ENCODE results near the gene EIF2S1. TPM values are rescaled to one million over a fixed set of nuclear protein-coding genes. Genes with fewer than 3 reads are reported as not detected.
"Not testable (repeated sequence)": the region's sequence is repeated elsewhere in the genome, so short reads cannot be mapped to it uniquely, and the experiment has no call there.

EIF2S1 gene
- total RNA-seq, 1 experiment from 2014 or later, result 155 TPM

- H3K27me3 ChIP-seq (ENCODE audit: control insufficient read depth, insufficient read depth, low read length), result no peaks in the 10 kb centered on the region
- DNase-seq, result no peak
- no peak overlapping the region for H3K4me3 ChIP-seq (ENCODE audit: insufficient read depth, low read depth, low read length)
- H3K36me3 ChIP-seq (replicated peaks; ENCODE audit: control insufficient read depth, insufficient read depth, low read length), result peaks cover 1% of the 10 kb centered on the region; the same call in 1 of the 2 replicates
Observed at GRCh38 chr14:67391268-67391667, 31.1 kb downstream of the EIF2S1 start.

- Histone ChIP-seq H3K36me3 (replicated peaks; ENCODE audit: control insufficient read depth, insufficient read depth, low read length) (no peaks in the 10 kb centered on the region), H3K4me3 (ENCODE audit: insufficient read depth, low read depth, low read length) (no peak overlapping the region), H3K27me3 (ENCODE audit: control insufficient read depth, insufficient read depth, low read length) (no peaks in the 10 kb centered on the region)
- DNase-seq, result no peak
Observed at GRCh38 chr14:67392123-67392522, 32.0 kb downstream of the EIF2S1 start.

- Histone ChIP-seq H3K27me3 (ENCODE audit: control insufficient read depth, insufficient read depth, low read length) (no peaks in the 10 kb centered on the region), H3K36me3 (replicated peaks; ENCODE audit: control insufficient read depth, insufficient read depth, low read length) (no peaks in the 10 kb centered on the region), H3K4me3 (ENCODE audit: insufficient read depth, low read depth, low read length) (no peak overlapping the region)
- no peak for DNase-seq
Observed at GRCh38 chr14:67392800-67393199, 32.7 kb downstream of the EIF2S1 start.

- Histone ChIP-seq H3K4me3 (ENCODE audit: insufficient read depth, low read depth, low read length) (no peak overlapping the region), H3K27me3 (ENCODE audit: control insufficient read depth, insufficient read depth, low read length) (no peaks in the 10 kb centered on the region), H3K36me3 (replicated peaks; ENCODE audit: control insufficient read depth, insufficient read depth, low read length) (no peaks in the 10 kb centered on the region)
- DNase-seq, result no peak
Observed at GRCh38 chr14:67393689-67394088, 33.6 kb downstream of the EIF2S1 start.

GRCh38 chr14:67395086-67395875, 35.2 kb downstream of the EIF2S1 start:
- no peak for DNase-seq
- Histone ChIP-seq H3K36me3 (replicated peaks; ENCODE audit: control insufficient read depth, insufficient read depth, low read length) (no peaks in the 10 kb centered on the region), H3K4me3 (ENCODE audit: insufficient read depth, low read depth, low read length) (no peak overlapping the region), H3K27me3 (ENCODE audit: control insufficient read depth, insufficient read depth, low read length) (no peaks in the 10 kb centered on the region)

GRCh38 chr14:67395876-67396189, 35.7 kb downstream of the EIF2S1 start:
- no peak for DNase-seq

GRCh38 chr14:67396381-67396970, 36.3 kb downstream of the EIF2S1 start:
- DNase-seq, result no peak
- Histone ChIP-seq H3K4me3 (ENCODE audit: insufficient read depth, low read depth, low read length) (no peak overlapping the region), H3K36me3 (replicated peaks; ENCODE audit: control insufficient read depth, insufficient read depth, low read length) (no peaks in the 10 kb centered on the region), H3K27me3 (ENCODE audit: control insufficient read depth, insufficient read depth, low read length) (no peaks in the 10 kb centered on the region)

More at GRCh38 chr14:67395876-67396189, 35.7 kb downstream of the EIF2S1 start:
- Histone ChIP-seq H3K4me3 (ENCODE audit: insufficient read depth, low read depth, low read length) (no peak overlapping the region), H3K27me3 (ENCODE audit: control insufficient read depth, insufficient read depth, low read length) (no peaks in the 10 kb centered on the region), H3K36me3 (replicated peaks; ENCODE audit: control insufficient read depth, insufficient read depth, low read length) (no peaks in the 10 kb centered on the region)

GRCh38 chr14:67397536-67397935, 37.4 kb downstream of the EIF2S1 start:
- no peak for DNase-seq
- H3K27me3 ChIP-seq (ENCODE audit: control insufficient read depth, insufficient read depth, low read length), result no peaks in the 10 kb centered on the region
- H3K36me3 ChIP-seq (replicated peaks; ENCODE audit: control insufficient read depth, insufficient read depth, low read length), result no peaks in the 10 kb centered on the region
- no peak overlapping the region for H3K4me3 ChIP-seq (ENCODE audit: insufficient read depth, low read depth, low read length)

GRCh38 chr14:67400434-67400833, 40.3 kb downstream of the EIF2S1 start:
- H3K4me3 ChIP-seq (ENCODE audit: insufficient read depth, low read depth, low read length), result no peak overlapping the region
- H3K27me3 ChIP-seq (ENCODE audit: control insufficient read depth, insufficient read depth, low read length), result no peaks in the 10 kb centered on the region
- no peak for DNase-seq
- no peaks in the 10 kb centered on the region for H3K36me3 ChIP-seq (replicated peaks; ENCODE audit: control insufficient read depth, insufficient read depth, low read length)

GRCh38 chr14:67405771-67406170, 45.6 kb downstream of the EIF2S1 start:
- H3K36me3 ChIP-seq (replicated peaks; ENCODE audit: control insufficient read depth, insufficient read depth, low read length), result no peaks in the 10 kb centered on the region
- no peak overlapping the region for H3K4me3 ChIP-seq (ENCODE audit: insufficient read depth, low read depth, low read length)
- no peaks in the 10 kb centered on the region; the same call in 1 of the 2 replicates for H3K27me3 ChIP-seq (ENCODE audit: control insufficient read depth, insufficient read depth, low read length)
- DNase-seq, result no peak

GRCh38 chr14:67408122-67408801, 48.1 kb downstream of the EIF2S1 start:
- not testable (repeated sequence) for H3K4me3 ChIP-seq (ENCODE audit: insufficient read depth, low read depth, low read length); DNase-seq; H3K36me3 ChIP-seq (replicated peaks; ENCODE audit: control insufficient read depth, insufficient read depth, low read length)
- H3K27me3 ChIP-seq (ENCODE audit: control insufficient read depth, insufficient read depth, low read length), result peaks cover 13% of the 10 kb centered on the region; the same call in 1 of the 2 replicates

GRCh38 chr14:67409461-67409860, 49.3 kb downstream of the EIF2S1 start:
- Histone ChIP-seq H3K36me3 (replicated peaks; ENCODE audit: control insufficient read depth, insufficient read depth, low read length) (no peaks in the 10 kb centered on the region), H3K4me3 (ENCODE audit: insufficient read depth, low read depth, low read length) (no peak overlapping the region), H3K27me3 (ENCODE audit: control insufficient read depth, insufficient read depth, low read length) (peaks cover 13% of the 10 kb centered on the region; the same call in 1 of the 2 replicates)
- DNase-seq, result no peak

GRCh38 chr14:67410313-67410712, 50.2 kb downstream of the EIF2S1 start:
- peaks cover 13% of the 10 kb centered on the region; the same call in 1 of the 2 replicates for H3K27me3 ChIP-seq (ENCODE audit: control insufficient read depth, insufficient read depth, low read length)
- no peaks in the 10 kb centered on the region for H3K36me3 ChIP-seq (replicated peaks; ENCODE audit: control insufficient read depth, insufficient read depth, low read length)
- no peak for DNase-seq
- no peak overlapping the region for H3K4me3 ChIP-seq (ENCODE audit: insufficient read depth, low read depth, low read length)

GRCh38 chr14:67411370-67411769, 51.2 kb downstream of the EIF2S1 start:
- H3K4me3 ChIP-seq (ENCODE audit: insufficient read depth, low read depth, low read length), result no peak overlapping the region; the same call in 1 of the 2 replicates
- no peak for DNase-seq
- H3K27me3 ChIP-seq (ENCODE audit: control insufficient read depth, insufficient read depth, low read length), result peaks cover 13% of the 10 kb centered on the region; the same call in 1 of the 2 replicates
- no peaks in the 10 kb centered on the region for H3K36me3 ChIP-seq (replicated peaks; ENCODE audit: control insufficient read depth, insufficient read depth, low read length)
